Limb (tissue), 2 donors: ENCODE data around the gene SCAMP5.
A peak's percentile ranks its signal among the peaks of the same experiment; 100 is the strongest.

Source experiments
- DNase-seq, 2 donors: peaks; one replicate each; pipeline ENCODE4 v3.0.0-alpha.2; 2016; ENCODE audit errors: extremely low spot score in 2 of 2

SCAMP5 gene

GRCh38 chr15:74995182-74995778, at the start of gene SCAMP5:
Gene SCAMP5, plus strand, starts transcription at chr15:74995563. Its CDS starts 16,277 bp downstream, at chr15:75011840.
- DNase-seq = peak; percentile 90 to 96

- DNase-seq = peak; percentile 74 to 85
These were observed 45.1 kb upstream of the SCAMP5 start for GRCh38 chr15:74950078-74950908.

- DNase-seq = no peak
These were observed 44.4 kb upstream of the SCAMP5 start for GRCh38 chr15:74951006-74951405.

- no peak for DNase-seq
These were observed 40.8 kb upstream of the SCAMP5 start for GRCh38 chr15:74954515-74954914.

GRCh38 chr15:74955017-74955416, 40.3 kb upstream of the SCAMP5 start:
- no peak for DNase-seq

- DNase-seq = peak; percentile 27 to 81
These were observed 39.3 kb upstream of the SCAMP5 start for GRCh38 chr15:74955796-74956647.

- DNase-seq = peak; percentile 12 to 79
These were observed 38.5 kb upstream of the SCAMP5 start, which contains the start of gene RPP25 for GRCh38 chr15:74956648-74957475. Gene RPP25, minus strand, starts transcription at chr15:74956772. Its CDS starts 189 bp downstream, at chr15:74956583.

GRCh38 chr15:74957476-74958035, 37.8 kb upstream of the SCAMP5 start:
- DNase-seq = no peak

GRCh38 chr15:74958320-74958907, 36.9 kb upstream of the SCAMP5 start:
- DNase-seq = peak in 1 of 2 donors; percentile 56

- peak in 1 of 2 donors; percentile 66 for DNase-seq
These were observed 36.3 kb upstream of the SCAMP5 start for GRCh38 chr15:74958908-74959585.

GRCh38 chr15:74959586-74959939, 35.8 kb upstream of the SCAMP5 start:
- no peak for DNase-seq

GRCh38 chr15:74960286-74960685, 35.1 kb upstream of the SCAMP5 start:
- DNase-seq = no peak

- no peak for DNase-seq
These were observed 34.3 kb upstream of the SCAMP5 start for GRCh38 chr15:74960995-74961588.

- no peak for DNase-seq
These were observed 33.7 kb upstream of the SCAMP5 start for GRCh38 chr15:74961616-74962015.

GRCh38 chr15:74962219-74962618, 33.1 kb upstream of the SCAMP5 start:
- no peak for DNase-seq

GRCh38 chr15:74962671-74963070, 32.7 kb upstream of the SCAMP5 start:
- DNase-seq = no peak

- no peak for DNase-seq
These were observed 32.1 kb upstream of the SCAMP5 start for GRCh38 chr15:74963213-74963612.

GRCh38 chr15:74964794-74965193, 30.6 kb upstream of the SCAMP5 start:
- no peak for DNase-seq

- DNase-seq = no peak
These were observed 27.7 kb upstream of the SCAMP5 start for GRCh38 chr15:74967670-74968069.
